Fibroblast of lung (primary cell): ENCODE data around the gene STK11.

Source experiments
- EZH2 ChIP-seq: IDR thresholded peaks from 2 replicates; pipeline ENCODE4 v1.5.1; 2012; ENCODE audit warnings: low read length, control low read depth, mild to moderate bottlenecking; ENCODE audit errors: missing control alignments
- TF ChIP-seq, protein P1 (sequence below), 2 donors: IDR thresholded peaks in 1 of 2; conservative IDR thresholded peaks in 1 of 2; 1 replicate in 1 of 2; 2 replicates in 1 of 2; pipeline ENCODE4 v1.5.1; 2011 to 2012; ENCODE audit warnings: low read length in 2 of 2, control low read depth in 1 of 2, inconsistent platforms in 1 of 2, low read depth in 1 of 2, mild to moderate bottlenecking in 1 of 2

DNA sequence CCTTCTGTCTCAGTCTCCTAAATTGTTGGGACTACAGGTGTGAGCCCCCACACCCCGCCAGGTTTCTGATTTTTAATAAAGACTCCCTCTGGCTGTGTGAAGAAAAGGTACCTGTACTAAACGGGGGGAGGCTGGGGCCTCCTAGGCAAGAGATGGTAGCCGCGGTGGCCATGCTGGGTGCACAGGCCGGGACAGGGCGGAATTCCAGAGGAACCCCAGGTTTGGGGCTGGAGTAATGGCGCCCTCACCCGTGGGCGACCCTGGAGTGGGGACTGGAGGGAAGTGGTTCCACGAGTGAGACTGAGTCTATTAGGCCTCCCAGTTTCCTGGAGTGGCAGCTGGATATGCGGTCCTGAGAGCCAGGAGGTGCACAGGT lies 33.8 kb downstream of the STK11 start:
- TF ChIP-seq, protein P1, sequence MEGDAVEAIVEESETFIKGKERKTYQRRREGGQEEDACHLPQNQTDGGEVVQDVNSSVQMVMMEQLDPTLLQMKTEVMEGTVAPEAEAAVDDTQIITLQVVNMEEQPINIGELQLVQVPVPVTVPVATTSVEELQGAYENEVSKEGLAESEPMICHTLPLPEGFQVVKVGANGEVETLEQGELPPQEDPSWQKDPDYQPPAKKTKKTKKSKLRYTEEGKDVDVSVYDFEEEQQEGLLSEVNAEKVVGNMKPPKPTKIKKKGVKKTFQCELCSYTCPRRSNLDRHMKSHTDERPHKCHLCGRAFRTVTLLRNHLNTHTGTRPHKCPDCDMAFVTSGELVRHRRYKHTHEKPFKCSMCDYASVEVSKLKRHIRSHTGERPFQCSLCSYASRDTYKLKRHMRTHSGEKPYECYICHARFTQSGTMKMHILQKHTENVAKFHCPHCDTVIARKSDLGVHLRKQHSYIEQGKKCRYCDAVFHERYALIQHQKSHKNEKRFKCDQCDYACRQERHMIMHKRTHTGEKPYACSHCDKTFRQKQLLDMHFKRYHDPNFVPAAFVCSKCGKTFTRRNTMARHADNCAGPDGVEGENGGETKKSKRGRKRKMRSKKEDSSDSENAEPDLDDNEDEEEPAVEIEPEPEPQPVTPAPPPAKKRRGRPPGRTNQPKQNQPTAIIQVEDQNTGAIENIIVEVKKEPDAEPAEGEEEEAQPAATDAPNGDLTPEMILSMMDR (conservative IDR thresholded peaks at IDR 0.05 in 1 of 2, IDR thresholded peaks at IDR 0.05 in 1 of 2; ENCODE audit: low read depth in 1 of 2, low read length in 2 of 2) = no peak
- no peak for TF ChIP-seq EZH2
